IPS-NIHi7 (cell line): ENCODE measurements around the gene PARP14.
"Not testable (repeated sequence)": the region's sequence is repeated elsewhere in the genome, so short reads cannot be mapped to it uniquely, and the experiment has no call there.

Experiments used
- DNase-seq: peaks from one replicate; pipeline ENCODE4 v3.0.0; 2012; ENCODE audit warnings: mixed read lengths; ENCODE audit errors: extremely low spot score

The PARP14 gene

DNA sequence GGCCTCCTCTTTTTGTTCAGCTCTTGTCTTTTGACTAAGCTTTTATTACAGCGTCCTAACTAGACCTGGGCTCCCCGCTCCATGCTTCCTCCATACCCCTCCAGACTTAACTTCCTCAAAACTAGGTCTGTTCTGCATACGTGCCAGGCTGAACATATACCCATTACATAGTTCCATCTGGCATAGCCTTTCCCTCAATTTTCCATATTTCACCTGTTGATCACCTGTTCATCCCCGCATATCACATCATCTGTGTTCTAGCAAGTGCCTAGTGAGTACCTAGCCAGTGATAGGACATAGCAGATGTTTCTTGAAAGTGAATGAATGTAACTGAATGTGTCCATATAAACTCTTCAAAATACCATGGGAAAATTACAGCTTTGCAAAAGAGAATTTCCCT is 36.0 kb downstream of the PARP14 start:
- no peak for DNase-seq

- DNase-seq: no peak
These were observed 38.8 kb downstream of the PARP14 start for GRCh38 chr3:122719273-122719921.

GRCh38 chr3:122725106-122725505 is 44.5 kb downstream of the PARP14 start:
- no peak for DNase-seq

- DNase-seq: no peak
These were observed 46.7 kb downstream of the PARP14 start for GRCh38 chr3:122727294-122727693.

DNA sequence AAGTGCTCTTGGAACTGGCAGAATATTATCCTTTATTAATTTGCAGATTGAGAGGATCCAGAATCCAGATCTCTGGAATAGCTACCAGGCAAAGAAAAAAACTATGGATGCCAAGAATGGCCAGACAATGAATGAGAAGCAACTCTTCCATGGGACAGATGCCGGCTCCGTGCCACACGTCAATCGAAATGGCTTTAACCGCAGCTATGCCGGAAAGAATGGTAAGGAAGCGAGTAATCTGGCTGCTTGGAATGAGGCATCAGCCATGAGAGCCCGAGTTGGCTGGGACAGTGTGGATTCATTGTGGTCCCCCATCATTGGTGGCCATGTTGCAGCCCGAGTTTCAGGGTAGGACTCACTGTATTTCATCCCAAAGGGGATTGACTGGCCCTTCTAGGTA is 47.1 kb downstream of the PARP14 start:
- no peak for DNase-seq

- DNase-seq: no peak
These were observed 47.5 kb downstream of the PARP14 start for GRCh38 chr3:122728186-122728585.

- DNase-seq: no peak
These were observed 48.3 kb downstream of the PARP14 start for GRCh38 chr3:122728756-122729514.

DNA sequence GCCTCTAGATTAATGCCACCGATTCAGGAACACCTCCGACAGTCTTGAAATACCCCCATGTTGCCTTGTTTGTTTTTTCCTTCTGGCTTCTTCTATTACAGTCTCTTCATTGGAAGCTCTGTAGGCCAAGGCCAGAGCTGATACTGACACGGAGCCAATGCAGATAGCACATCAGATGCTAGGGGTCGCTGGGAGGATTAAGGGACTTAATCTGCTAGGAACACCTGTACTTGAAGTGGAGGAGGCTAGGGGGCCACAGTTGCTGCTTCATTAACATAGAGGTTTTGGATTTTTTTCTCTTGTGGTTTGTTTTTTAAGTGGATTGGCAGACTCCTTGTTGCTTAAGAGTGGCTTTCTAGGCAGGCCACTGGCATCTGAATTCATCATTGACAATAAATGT is 49.6 kb downstream of the PARP14 start:
- peak; percentile 21 for DNase-seq

- DNase-seq: not testable (repeated sequence)
These were observed 52.3 kb downstream of the PARP14 start for GRCh38 chr3:122732682-122733525.

GRCh38 chr3:122739172-122739571 is 58.5 kb downstream of the PARP14 start:
- DNase-seq: no peak

- no peak for DNase-seq
These were observed 61.6 kb downstream of the PARP14 start for GRCh38 chr3:122742234-122742633.

DNA sequence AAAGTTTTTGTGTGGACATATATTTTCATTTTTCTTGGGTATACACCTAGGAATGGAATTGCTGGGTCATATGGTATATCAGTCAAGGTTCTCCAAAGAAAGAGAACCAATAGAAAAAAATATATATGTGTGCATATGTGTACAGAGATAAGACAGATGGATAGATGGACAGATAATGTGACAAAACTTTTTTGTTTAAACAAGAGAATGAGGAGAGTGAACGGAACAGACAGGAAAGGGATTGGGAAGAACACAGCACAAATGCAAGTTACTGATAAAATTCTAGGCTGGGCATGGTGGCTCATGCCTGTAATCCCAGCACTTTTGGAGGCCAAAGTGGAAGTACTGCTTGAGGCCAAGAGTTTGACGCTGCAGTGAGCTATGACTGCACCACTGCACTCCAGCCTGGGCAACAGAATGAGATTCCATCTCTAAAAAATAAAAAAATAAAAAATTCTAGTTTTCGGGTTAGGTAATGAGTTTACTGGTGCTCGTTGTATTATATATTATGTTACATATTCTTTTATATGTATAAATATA is 63.0 kb downstream of the PARP14 start:
- no peak for DNase-seq

DNA sequence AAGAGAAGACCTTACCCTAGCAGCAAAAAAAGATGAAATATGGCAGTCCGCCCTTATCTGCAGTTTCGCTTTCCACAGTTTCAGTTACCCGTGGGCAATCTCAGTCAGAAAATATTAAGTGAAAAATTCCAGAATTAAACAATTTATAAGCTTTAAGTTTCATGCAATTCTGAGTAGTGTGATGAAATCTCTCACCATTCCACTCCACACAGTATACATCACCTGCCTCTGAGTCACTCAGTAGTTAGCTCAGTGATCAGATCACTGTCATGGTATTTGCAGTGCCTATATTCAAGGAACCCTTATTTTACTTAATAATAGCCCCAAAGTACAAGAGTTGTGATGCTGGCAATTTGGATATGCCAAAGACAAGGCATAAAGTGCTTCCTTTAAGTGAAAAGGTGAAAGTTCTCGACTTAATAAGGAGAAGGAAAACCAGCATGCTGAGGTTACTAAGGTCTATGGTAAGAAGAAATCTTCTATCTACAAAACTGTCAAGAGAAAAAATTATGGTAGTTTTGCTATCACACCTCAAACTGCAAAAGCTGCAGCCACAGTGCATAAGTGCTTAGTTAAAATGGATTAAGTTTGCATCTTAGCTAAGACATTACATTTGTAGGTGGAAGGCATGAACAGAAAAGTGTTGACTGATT is 64.9 kb downstream of the PARP14 start:
- no peak for DNase-seq

DNA sequence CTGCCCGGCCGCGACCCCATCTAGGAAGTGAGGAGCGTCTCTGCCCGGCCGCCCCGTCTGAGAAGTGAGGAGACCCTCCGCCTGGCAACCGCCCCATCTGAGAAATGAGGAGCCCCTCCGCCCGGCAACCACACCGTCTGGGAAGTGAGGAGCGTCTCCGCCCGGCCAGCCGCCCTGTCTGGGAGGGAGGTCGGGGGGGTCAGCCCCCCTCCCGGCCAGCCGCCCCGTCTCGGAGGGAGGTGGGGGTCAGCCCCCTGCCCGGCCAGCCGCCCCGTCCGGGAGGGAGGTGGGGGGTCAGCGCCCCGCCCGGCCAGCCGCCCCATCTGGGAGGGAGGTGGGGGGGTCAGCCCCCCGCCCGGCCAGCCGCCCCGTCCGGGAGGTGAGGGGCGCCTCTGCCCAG is 66.7 kb downstream of the PARP14 start:
- DNase-seq: not testable (repeated sequence)

DNA sequence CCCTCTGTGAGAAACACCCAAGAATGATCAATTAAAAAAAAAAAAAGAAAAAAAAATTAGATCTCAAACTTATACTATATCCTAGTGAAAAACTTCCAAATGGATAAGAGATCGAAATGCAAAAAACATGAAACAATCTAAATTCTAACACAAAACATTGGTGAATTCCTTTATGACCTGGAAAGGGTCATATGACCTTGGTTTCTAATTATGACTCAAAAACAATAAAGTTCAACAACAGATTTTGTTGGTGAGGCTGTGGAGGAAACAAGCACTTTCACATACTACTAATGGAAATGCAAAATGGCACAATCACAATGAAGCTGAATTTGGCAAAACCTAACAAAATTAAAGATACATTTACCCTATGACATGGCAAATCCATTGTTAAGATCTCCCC is 67.7 kb downstream of the PARP14 start:
- no peak for DNase-seq

- DNase-seq: peak; percentile 82
These were observed 74.3 kb downstream of the PARP14 start for GRCh38 chr3:122754929-122755328.

DNA sequence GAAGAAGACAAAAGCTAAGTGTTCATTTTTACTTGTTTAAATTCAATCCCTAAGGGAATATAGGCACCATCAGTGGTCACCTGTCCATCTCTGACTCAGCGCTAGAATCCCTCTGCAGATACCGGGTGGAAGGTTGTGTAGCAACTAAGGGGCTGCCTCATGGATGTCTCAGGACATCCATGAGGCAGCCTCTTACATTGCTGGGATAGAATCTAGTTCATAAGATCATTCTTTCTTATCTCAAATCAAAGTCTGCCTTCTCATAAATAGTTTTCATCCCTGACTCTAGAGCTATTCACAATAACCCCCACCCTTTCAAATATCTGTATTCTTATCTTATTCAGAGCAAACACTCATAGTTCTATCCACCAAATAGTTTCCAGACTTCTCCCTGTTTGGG is 74.9 kb downstream of the PARP14 start:
- no peak for DNase-seq

DNA sequence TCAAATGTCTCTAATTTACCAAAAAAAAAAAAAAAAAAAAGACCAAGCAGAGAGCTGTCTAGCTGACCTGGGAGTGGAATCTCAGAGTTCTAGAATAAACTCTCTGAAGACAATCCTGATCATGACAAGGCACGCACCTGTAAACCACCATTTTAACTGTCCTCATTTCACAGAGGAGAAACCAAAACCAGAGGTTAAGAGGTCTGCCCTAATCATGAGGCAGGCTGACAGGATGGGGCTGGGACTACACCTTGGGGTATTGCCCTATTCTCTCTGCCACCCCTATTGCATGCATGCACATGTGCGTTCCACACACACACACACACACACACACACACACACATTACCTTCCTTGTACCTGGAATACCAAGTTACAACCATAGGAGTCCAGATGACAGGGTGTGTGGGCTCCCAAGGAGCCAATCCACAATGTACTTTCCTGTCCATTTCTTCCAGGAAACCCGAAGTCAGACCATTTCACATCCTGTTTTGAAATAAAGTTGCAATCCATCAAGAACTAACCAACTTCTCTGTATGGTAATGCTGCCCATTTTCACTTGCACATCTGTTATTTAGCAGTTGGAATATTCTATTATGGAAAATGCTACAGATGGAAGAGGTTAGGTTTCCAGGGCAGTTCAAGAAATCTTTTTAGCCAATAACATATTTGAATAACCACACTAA is 78.4 kb downstream of the PARP14 start:
- DNase-seq: no peak

DNA sequence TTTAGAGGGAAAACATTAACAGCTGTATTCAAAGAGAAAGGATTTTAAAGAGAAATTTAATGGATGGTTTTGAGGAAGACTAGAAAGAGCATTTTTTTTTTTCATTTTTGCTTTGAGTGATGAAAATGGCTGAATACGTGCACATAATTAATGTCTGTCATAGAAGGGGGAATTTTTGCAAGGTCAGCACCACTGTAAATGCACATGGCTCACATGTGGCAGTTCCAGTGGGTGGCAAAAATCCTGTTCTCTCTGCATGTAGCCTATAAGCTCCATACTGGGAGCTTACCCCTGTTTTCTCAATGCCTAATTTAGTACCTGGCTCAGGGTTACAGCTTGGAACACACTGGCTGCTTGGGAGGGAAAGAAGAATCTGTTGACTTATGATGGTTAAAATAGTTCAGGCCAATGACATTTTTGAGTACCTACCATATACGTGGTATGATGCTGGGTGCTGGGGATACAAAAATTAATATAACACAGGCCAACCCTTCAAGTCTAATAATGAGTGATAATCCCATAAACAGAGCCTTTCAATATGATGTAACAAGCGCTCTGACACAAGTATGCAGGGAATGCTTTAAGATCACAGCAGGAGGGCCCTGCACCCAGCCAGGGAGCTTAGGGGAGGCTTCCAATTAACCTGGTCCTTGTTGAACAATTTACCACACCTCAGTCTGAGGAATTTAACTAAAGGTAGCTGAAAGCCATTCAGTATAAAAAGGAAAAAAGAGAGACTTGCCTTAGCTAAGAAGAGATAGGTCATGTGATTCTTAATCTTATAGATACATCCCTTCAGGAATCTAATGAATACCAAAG is 80.0 kb downstream of the PARP14 start:
- peak; percentile 62 for DNase-seq

- DNase-seq: no peak
These were observed 85.8 kb downstream of the PARP14 start for GRCh38 chr3:122766430-122766829.
